ENCODE measurements around the gene LHCGR. TPM values are rescaled to one million over a fixed set of nuclear protein-coding genes. Genes with fewer than 3 reads are reported as not detected.

LHCGR gene
- total and polyA plus RNA-seq, 12 donors = 0.19 to 1.7 (median 0.50) TPM; not detected in 6

GRCh38 chr2:48734576-48735303, 20.8 kb downstream of the LHCGR start:
- H3K4me3 ChIP-seq = no peak overlapping the region
- no peaks in the 10 kb centered on the region for H3K4me1 ChIP-seq
- intact Hi-C loops (cut with DNase I) = no loop called here
- TF ChIP-seq CTCF (IDR thresholded peaks at IDR 0.05) = no peak
- DNase-seq = no peak
- H3K27ac ChIP-seq = no peak overlapping the region
- no peaks in the 10 kb centered on the region for H3K9me3 ChIP-seq
- 77 to 80% methylated on average over 5 of the region's 5 CpGs for WGBS, 2 donors
- H3K36me3 ChIP-seq = no peaks in the 10 kb centered on the region
- H3K27me3 ChIP-seq = no peaks in the 10 kb centered on the region
- no peak for ATAC-seq

DNA sequence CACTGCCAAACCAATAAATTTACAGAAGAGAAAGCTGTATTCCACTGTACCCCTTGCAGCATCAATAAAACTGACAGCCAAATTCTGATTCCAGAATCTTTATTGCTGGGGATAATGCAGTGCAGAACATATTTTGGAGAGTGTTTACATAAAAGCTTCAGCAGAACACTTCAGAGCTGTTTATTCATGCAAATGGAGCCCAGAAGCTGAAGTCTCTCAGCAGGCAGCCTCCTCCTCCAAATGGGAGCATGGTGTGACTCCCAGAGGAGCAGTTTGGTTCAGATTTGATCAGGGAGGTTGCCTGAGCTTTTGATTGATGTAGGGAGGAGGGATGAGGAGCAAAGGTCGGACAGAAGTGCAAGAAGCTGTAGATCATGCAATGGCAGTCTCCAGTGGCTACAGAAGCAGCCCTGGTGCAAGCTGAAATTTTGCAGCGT, 22.4 kb downstream of the LHCGR start:
- Histone ChIP-seq H3K4me3 (no peak overlapping the region), H3K27me3 (no peaks in the 10 kb centered on the region), H3K4me1 (peaks cover 0 to 16% (median 2%) of the 10 kb centered on the region in 9 donors), H3K27ac (no peak overlapping the region), H3K36me3 (no peaks in the 10 kb centered on the region), H3K9me3 (no peaks in the 10 kb centered on the region)
- DNase-seq (no peak), ATAC-seq (no peak)
- no peak for TF ChIP-seq CTCF (IDR thresholded peaks at IDR 0.05)
- 30 to 41% methylated on average over 2 of the region's 2 CpGs for WGBS, 2 donors
- intact Hi-C loops (cut with DNase I) = no loop called here

GRCh38 chr2:48728840-48729239, 26.7 kb downstream of the LHCGR start:
- H3K27ac ChIP-seq = peak overlapping the region in 3 of 10 donors; percentile 16 to 31 (median 23)
- no peaks in the 10 kb centered on the region for H3K36me3 ChIP-seq
- H3K9me3 ChIP-seq = no peaks in the 10 kb centered on the region
- peak in 1 of 8 donors; percentile 26 for ATAC-seq
- no peak for DNase-seq
- intact Hi-C loops (cut with DNase I) = loop anchor here in 2 of 10 donors (5.0 kb wide), 1 partner anchor 127 kb away; no protein-coding TSS in a partner anchor
- no peaks in the 10 kb centered on the region for H3K27me3 ChIP-seq
- H3K4me1 ChIP-seq = peaks cover 0 to 23% (median 3%) of the 10 kb centered on the region in 9 donors
- TF ChIP-seq CTCF (IDR thresholded peaks at IDR 0.05) = no peak
- H3K4me3 ChIP-seq = no peak overlapping the region

GRCh38 chr2:48728295-48728694, 27.2 kb downstream of the LHCGR start:
- TF ChIP-seq CTCF (IDR thresholded peaks at IDR 0.05) = no peak
- 42 to 56% methylated on average over 2 of the region's 2 CpGs for WGBS, 2 donors
- ATAC-seq (peak in 5 of 8 donors; percentile 55 to 87 (median 69)), DNase-seq (peak in 1 of 2 donors; percentile 27)
- Histone ChIP-seq H3K27me3 (no peaks in the 10 kb centered on the region), H3K9me3 (no peaks in the 10 kb centered on the region), H3K36me3 (no peaks in the 10 kb centered on the region), H3K4me3 (no peak overlapping the region), H3K27ac (peak overlapping the region in 3 of 10 donors; percentile 16 to 31 (median 23)), H3K4me1 (peaks cover 0 to 23% (median 3%) of the 10 kb centered on the region in 9 donors)
- intact Hi-C loops (cut with DNase I) = loop anchor here in 2 of 10 donors (5.0 kb wide), 1 partner anchor 126 kb away; no protein-coding TSS in a partner anchor

Data from heart right ventricle (tissue), 16 donors.